Pancreas (tissue), 10 donors: ENCODE measurements around the gene LMNA. TPM values are rescaled to one million over a fixed set of nuclear protein-coding genes. Genes with fewer than 3 reads are reported as not detected.
A peak's percentile ranks its signal among the peaks of the same experiment; 100 is the strongest.

Source experiments
- ATAC-seq, 4 donors: fragments of 200-7000 bp; cut with Tn5 transposase; one replicate each; pipeline versions ENCODE4 v1.8.0 to v1.9.1; 2020; ENCODE audit warnings: mild to moderate bottlenecking in 4 of 4, moderate library complexity in 4 of 4
- DNase-seq, 6 donors: peaks; one replicate each; pipeline ENCODE4 v3.0.0-alpha.2; 2020
- FAIRE-seq: peaks from 2 replicates; lab custom pipeline; 2012; peaks lifted over from hg19 to GRCh38; lab: Jason Lieb, UNC
- H3K27ac ChIP-seq, 4 donors: fragments of 200-600 bp; sonication (generic); 1 replicate in 3 of 4; 2 replicates in 1 of 4; pipeline versions ENCODE4 v1.5.0 to v1.8.0; 2020
- H3K27me3 ChIP-seq, 4 donors: fragments of 200-600 bp; one replicate each; pipeline ENCODE4 v1.8.0; 2021
- H3K36me3 ChIP-seq, 3 donors: fragments of 200-600 bp; sonication (generic) in 1 of 3; one replicate each; pipeline versions ENCODE4 v1.5.0 to v1.8.0; 2020 to 2021
- H3K4me1 ChIP-seq, 3 donors: fragments of 200-600 bp; one replicate each; pipeline ENCODE4 v1.8.0; 2021
- H3K4me3 ChIP-seq, 4 donors: fragments of 200-600 bp; sonication (generic) in 2 of 4; one replicate each; pipeline versions ENCODE4 v1.5.0 to v1.8.0; 2020 to 2021
- H3K9me3 ChIP-seq, 4 donors: fragments of 200-600 bp; one replicate each; pipeline ENCODE4 v1.8.0; 2021
- WGBS, 2 donors: extraction: QIAGEN DNeasy Blood & Tissue Kit; methylation state at CpG; one replicate each; pipeline ENCODE4 v1.1.7; 2013; 5-methylcytosine and 5-hydroxymethylcytosine counted together
- intact Hi-C, 3 donors: fragments of 100-400 bp; cut with DNase I; formaldehyde crosslinking; loops; one replicate each; pipeline versions ENCODE4 v1.11.1 to v1.14.2; 2022
- polyA plus RNA-seq, 2 donors: library from polyadenylated mRNA; stranded (reverse); fragments of 200-250 nt; gene quantifications; one replicate each; pipeline ENCODE4 v1.2.3, GENCODE V29; 2013
- total RNA-seq, 6 donors: library from RNA; stranded (reverse); fragmentation: NEBNext Ultra II Directional in 4 of 6; extraction: Animal tissue kit (Norgen Biotek cat#: 25700) in 4 of 6; gene quantifications; one replicate each; pipeline versions ENCODE4 v1.2.1 to v1.2.4, GENCODE V29; 2021 to 2023
- TF ChIP-seq, protein P1 (sequence below), 4 donors: fragments of 200-600 bp; sonication (generic) in 3 of 4; IDR thresholded peaks; one replicate each; pipeline versions ENCODE4 v1.5.0 to v1.8.0; 2021; ENCODE audit warnings: antibody characterized with exemption in 4 of 4
- donor health status: healthy with polysubstance abuse.
- donor health status: DM: no; HTN: no; CAD: no; lungs with moderate emphysema.
- donor health status: DM: no; HTN: no; CAD: no.
- donor health status: control.
- donor health status: control.
- donor health status: Bipolar disorder and iron deficiency.
- donor health status: DM: yes; HTN: yes; CAD: no.
- donor health status: DM: no; HTN: no; CAD: no.
- donor health status: DM: no; HTN: no; CAD: no.
- donor health status: DM: yes; HTN: yes; CAD: no.

LMNA gene
- total and polyA plus RNA-seq, 8 donors: 59.4 to 119 (median 99.4) TPM

DNA sequence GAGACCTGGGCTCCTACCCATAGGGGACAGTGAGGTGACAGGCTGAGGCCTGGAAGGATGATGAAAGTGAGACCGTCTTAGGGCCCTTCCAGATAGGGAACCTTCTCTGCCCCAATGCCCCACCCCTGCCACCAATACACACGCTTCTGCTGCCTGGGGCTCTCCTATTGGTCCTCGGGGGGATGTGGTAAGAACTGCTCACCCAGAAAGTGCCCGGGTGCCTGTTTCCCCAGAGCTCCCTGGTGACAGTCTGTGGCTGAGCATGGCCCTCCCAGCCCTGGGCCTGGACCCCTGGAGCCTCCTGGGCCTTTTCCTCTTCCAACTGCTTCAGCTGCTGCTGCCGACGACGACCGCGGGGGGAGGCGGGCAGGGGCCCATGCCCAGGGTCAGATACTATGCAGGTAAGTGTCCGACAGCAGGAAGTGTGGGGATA, 39.8 kb downstream of the LMNA start:
- Histone ChIP-seq H3K36me3 (no peaks in the 10 kb centered on the region), H3K27ac (no peak overlapping the region), H3K9me3 (no peaks in the 10 kb centered on the region), H3K27me3 (no peaks in the 10 kb centered on the region), H3K4me1 (no peaks in the 10 kb centered on the region), H3K4me3 (no peak overlapping the region)
- DNase-seq: no peak
- intact Hi-C loops: loop anchor here in 1 of 3 donors (10.0 kb wide), 1 partner anchor 50 kb away; no protein-coding TSS in a partner anchor
- 70 to 85% methylated on average over 11 of the region's 11 CpGs for WGBS, 2 donors
- ATAC-seq: peak in 3 of 4 donors; percentile 17 to 60 (median 45)
- FAIRE-seq: no peak
- TF ChIP-seq, protein P1, sequence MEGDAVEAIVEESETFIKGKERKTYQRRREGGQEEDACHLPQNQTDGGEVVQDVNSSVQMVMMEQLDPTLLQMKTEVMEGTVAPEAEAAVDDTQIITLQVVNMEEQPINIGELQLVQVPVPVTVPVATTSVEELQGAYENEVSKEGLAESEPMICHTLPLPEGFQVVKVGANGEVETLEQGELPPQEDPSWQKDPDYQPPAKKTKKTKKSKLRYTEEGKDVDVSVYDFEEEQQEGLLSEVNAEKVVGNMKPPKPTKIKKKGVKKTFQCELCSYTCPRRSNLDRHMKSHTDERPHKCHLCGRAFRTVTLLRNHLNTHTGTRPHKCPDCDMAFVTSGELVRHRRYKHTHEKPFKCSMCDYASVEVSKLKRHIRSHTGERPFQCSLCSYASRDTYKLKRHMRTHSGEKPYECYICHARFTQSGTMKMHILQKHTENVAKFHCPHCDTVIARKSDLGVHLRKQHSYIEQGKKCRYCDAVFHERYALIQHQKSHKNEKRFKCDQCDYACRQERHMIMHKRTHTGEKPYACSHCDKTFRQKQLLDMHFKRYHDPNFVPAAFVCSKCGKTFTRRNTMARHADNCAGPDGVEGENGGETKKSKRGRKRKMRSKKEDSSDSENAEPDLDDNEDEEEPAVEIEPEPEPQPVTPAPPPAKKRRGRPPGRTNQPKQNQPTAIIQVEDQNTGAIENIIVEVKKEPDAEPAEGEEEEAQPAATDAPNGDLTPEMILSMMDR (IDR thresholded peaks at IDR 0.05): no peak

DNA sequence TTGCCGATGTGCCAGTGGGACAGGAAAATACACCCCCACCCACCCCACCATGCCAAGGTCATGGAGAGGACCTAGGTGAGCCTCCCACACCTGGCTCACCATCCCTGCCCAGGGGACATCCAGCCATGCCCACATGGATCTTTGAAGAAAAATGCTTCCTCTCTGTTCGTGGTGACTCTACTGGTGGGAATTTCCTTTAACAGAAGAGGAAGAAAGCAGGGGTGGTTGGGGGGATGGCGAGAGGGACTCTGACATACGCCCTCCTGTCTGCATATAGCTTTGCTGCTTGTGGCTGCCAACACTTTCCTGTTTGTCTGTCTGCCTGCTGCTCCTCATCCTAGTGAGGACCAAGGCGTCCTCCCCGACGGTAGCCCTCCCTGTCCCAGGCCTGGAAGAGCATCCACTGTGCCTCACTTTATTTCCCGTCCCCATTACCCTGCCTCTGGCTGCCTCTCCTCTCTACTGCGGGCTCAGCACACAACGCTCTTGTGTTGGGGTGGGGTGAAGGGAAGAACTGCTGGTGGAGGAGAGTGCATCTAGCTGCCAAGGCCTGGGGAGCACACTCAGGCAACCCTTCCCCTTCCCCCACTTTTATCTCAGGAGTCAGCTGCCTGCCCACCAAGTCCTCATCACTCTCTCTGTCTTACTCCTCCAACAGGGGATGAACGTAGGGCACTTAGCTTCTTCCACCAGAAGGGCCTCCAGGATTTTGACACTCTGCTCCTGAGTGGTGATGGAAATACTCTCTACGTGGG, 41.4 kb downstream of the LMNA start:
- Histone ChIP-seq H3K27ac (no peak overlapping the region), H3K4me1 (no peaks in the 10 kb centered on the region), H3K27me3 (no peaks in the 10 kb centered on the region), H3K4me3 (no peak overlapping the region), H3K36me3 (no peaks in the 10 kb centered on the region), H3K9me3 (no peaks in the 10 kb centered on the region)
- no peak for DNase-seq
- no peak for FAIRE-seq
- TF ChIP-seq, protein P1 (IDR thresholded peaks at IDR 0.05): no peak
- no peak for ATAC-seq
- 60% methylated on average over 12 of the region's 12 CpGs for WGBS, 2 donors
- intact Hi-C loops: loop anchor here in 1 of 3 donors (10.0 kb wide), 1 partner anchor 49 kb away; no protein-coding TSS in a partner anchor

DNA sequence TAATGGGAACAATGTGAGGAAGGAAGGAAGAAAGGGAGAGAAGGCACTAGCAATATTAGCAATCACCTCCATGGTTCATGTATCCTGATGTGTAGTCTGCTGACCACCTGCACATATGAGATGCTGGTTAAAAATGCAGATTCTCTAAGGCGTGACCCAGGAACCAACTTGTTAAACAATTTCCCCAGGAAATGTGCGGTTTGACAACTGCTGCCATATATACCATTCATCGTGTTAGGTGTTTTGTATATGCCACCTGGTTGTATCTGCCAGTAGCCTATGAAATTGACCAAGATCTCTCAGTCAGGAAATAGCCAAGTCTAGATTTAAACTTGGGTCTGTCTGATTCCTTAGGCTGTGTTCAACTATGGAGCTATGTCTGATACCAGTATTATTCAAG, 43.0 kb downstream of the LMNA start:
- Histone ChIP-seq H3K4me1 (no peaks in the 10 kb centered on the region), H3K4me3 (no peak overlapping the region), H3K27ac (no peak overlapping the region), H3K27me3 (no peaks in the 10 kb centered on the region), H3K36me3 (no peaks in the 10 kb centered on the region), H3K9me3 (no peaks in the 10 kb centered on the region)
- no peak for FAIRE-seq
- no peak for ATAC-seq
- WGBS, 2 donors: 74 to 80% methylated on average over 3 of the region's 3 CpGs
- intact Hi-C loops: loop anchor here in 1 of 3 donors (10.0 kb wide), 1 partner anchor 47 kb away; no protein-coding TSS in a partner anchor
- no peak for DNase-seq
- TF ChIP-seq, protein P1 (IDR thresholded peaks at IDR 0.05): no peak

DNA sequence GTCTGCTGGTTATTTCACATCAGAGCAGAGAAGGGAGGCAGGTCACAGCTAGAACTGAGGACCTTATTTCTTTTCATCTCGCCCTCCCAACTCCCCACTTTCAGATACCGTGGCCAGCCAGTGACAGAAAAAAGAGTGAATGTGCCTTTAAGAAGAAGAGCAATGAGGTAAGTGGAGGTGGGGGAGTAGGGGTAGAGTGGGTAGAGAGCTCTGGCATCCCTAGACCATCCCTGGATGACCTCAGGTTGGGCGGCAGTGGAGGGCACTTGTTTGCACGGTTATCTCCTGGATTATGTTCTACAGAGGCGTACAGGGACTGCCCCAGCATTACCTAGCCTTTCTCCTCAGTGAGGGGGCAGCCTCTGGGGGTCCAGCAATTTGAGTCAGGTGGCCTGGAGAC, 43.5 kb downstream of the LMNA start:
- ATAC-seq (no peak), FAIRE-seq (no peak), DNase-seq (no peak)
- TF ChIP-seq, protein P1 (IDR thresholded peaks at IDR 0.05): no peak
- intact Hi-C loops: loop anchor here in 1 of 3 donors (10.0 kb wide), 1 partner anchor 47 kb away; no protein-coding TSS in a partner anchor
- Histone ChIP-seq H3K4me3 (no peak overlapping the region), H3K4me1 (no peaks in the 10 kb centered on the region), H3K27ac (no peak overlapping the region), H3K27me3 (no peaks in the 10 kb centered on the region), H3K9me3 (no peaks in the 10 kb centered on the region), H3K36me3 (no peaks in the 10 kb centered on the region)
- 67 to 81% methylated on average over 5 of the region's 5 CpGs for WGBS, 2 donors
